ENCODE measurements around the gene RHOF.

- no peak for TF ChIP-seq CTCF (IDR thresholded peaks at IDR 0.05; ENCODE audit: insufficient read depth, low read depth, low read length)
- no peak for TF ChIP-seq EZH2 (IDR thresholded peaks at IDR 0.05; ENCODE audit: insufficient read depth, low read length)
Observed at GRCh38 chr12:121837680-121838079, 44.2 kb upstream of the RHOF start.

Measured in astrocyte (in vitro differentiated cells and primary cell).